LHCN-M2 (cell line): ENCODE results near the gene GALNT1. TPM values are rescaled to one million over a fixed set of nuclear protein-coding genes. Genes with fewer than 3 reads are reported as not detected.
"Not testable (repeated sequence)": the region's sequence is repeated elsewhere in the genome, so short reads cannot be mapped to it uniquely, and the experiment has no call there.

Source experiments
- DNase-seq: peaks from one replicate; pipeline ENCODE4 v3.0.0-alpha.2; 2012; ENCODE audit warnings: low read depth
- polyA plus RNA-seq: library from polyadenylated mRNA; unstranded; fragments of >200 nt; gene quantifications from one replicate; pipeline ENCODE4 v1.2.1, GENCODE V29; 2012; ENCODE audit warnings: missing spikeins
- total RNA-seq: library from RNA; depleted of rRNA; stranded (reverse); fragments of >200 nt; gene quantifications from 2 replicates; pipeline ENCODE4 v1.2.3, GENCODE V29; 2014; rRNA removed

Gene GALNT1
- 94.0 and 94.3 TPM in 2 replicates for total RNA-seq
- 51.1 TPM for polyA plus RNA-seq

GRCh38 chr18:35581546-35581897 is at the start of gene GALNT1:
Gene GALNT1 (plus strand): TSS chr18:35581740. CDS start chr18:35654663, 72,923 bp downstream.
- DNase-seq: no peak

- no peak for DNase-seq
Measured at GRCh38 chr18:35533916-35534405, 47.6 kb upstream of the GALNT1 start.

DNA sequence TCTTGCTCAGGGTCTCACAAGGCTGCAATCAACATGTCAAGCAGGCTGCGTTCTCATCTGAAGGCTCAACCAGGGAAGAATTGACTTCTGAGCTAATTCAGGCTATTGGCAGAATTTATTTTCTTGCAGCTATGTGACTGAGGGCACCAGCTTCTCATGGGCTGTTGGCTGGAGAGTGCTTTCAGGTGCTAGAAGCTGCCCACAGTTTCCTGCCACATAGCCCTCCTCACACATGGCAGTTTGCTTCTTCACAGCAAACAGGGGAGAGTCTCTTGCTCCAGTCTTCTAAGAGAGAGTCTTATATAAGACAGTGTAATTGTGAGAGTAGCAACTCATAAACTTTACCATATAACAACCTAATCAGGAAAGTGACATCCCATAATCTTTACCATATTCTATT is 46.2 kb upstream of the GALNT1 start:
- DNase-seq: no peak

- no peak for DNase-seq
Measured at GRCh38 chr18:35542356-35542755, 39.2 kb upstream of the GALNT1 start.

GRCh38 chr18:35547008-35547605 is 34.4 kb upstream of the GALNT1 start:
- DNase-seq: no peak

GRCh38 chr18:35549564-35549963 is 32.0 kb upstream of the GALNT1 start:
- DNase-seq: no peak

GRCh38 chr18:35553300-35553699 is 28.2 kb upstream of the GALNT1 start:
- DNase-seq: no peak

- DNase-seq: not testable (repeated sequence)
Measured at GRCh38 chr18:35555538-35555937, 26.0 kb upstream of the GALNT1 start.

DNA sequence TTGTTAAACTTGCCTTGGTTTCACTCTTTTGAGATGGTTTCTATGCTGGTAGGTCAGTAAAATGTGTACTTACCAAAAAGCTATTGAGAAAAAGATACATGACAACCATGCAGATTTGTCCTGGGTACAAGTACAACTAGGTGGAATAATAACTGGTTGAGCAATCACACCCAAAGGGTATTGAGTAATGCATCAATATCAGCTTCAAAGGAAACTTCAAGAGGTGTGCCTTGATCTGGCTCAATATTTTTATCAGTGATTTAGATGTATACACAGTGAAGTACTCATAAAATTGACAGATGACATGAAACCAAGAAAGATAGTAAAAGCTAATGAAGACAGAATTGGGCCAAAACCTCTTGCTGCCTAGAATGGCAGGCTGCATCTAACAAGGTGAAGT is 21.7 kb upstream of the GALNT1 start:
- DNase-seq: no peak

DNA sequence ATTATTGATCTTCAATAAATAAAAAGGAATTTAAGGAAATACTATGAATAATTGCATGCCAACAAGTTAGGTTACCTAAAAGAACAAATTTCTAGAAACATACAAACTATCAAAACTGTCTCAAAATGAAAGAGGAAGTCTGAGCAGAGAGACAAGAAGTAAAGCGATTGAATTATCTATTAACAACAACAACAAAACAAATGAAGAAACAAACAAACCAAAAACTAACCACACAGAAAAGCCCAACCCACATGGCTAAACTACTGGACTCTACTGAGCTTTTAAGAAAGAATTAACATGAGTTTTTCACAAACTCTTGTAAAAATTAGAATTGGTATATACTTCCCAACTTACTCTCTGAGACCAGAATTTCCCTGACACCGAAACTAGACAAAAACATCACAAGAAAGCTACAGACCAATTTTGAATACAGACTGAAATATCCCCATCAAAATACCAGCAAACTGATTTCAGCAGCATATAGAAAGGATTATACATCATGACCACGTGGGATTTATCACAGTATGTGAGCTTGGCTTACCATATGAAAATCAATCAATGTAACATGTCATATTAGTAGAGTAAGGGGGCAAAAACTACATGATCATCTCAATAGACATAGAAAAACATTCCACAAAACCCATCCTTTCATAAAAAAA is 16.6 kb upstream of the GALNT1 start:
- no peak for DNase-seq

DNA sequence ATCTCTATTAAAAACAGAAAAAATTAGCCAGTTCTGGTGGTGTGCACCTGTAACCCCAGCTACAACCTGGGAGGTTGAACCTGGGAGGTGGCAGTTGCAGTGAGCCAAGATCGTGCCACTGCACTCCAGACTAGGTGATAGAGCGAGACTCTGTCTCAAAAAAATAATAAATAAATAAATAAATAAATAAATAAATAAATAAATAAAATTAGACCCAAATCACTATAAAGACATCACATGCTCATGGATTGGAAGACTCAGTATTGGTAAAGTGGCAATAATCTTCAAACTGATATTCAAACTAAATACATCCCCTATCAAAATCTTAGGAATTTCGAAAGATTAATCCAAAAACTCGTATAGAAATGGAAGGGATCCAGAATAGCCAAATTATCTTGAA is 15.5 kb upstream of the GALNT1 start:
- DNase-seq: no peak

GRCh38 chr18:35570182-35570581 is 11.4 kb upstream of the GALNT1 start:
- DNase-seq: no peak

GRCh38 chr18:35571138-35571537 is 10.4 kb upstream of the GALNT1 start:
- DNase-seq: no peak

DNA sequence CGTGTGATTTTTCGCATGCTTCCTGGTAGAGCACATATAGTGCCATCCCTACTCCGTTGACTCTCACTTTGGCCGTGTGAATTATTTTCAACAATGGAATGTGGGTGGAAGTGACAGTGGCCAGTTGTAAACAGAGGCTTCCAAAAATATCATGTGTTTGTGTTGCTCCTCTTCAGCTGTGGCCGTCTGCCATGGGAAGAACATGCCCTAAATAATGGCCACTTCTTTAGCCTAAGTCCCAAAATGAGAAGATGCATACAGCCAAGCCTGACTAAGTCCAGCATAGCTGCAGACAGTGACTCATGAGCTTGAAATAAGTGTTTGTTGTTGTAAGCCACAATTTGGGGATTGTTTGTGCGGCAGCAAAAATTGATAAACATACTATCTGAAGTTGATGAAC is 8.9 kb upstream of the GALNT1 start:
- DNase-seq: peak; percentile 39

DNA sequence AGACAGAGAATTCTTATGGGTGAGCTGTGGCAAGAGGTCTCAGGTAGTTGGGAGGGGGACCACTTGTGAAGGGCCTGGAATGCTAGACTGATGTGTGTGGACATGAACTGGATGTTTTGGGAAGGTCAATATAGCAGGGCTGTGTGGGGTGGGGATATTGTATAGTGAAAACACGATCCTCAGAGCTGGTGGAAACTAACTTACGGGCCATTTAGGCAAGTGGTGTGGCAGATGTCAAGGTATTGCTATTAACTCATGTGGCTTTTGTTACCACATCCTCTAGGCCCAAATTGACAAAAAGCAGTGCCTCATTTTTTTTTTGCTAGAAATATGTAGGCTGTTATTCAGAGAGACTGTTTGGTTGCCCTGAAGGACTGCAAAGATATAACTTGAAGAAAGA is 8.0 kb upstream of the GALNT1 start:
- DNase-seq: no peak

DNA sequence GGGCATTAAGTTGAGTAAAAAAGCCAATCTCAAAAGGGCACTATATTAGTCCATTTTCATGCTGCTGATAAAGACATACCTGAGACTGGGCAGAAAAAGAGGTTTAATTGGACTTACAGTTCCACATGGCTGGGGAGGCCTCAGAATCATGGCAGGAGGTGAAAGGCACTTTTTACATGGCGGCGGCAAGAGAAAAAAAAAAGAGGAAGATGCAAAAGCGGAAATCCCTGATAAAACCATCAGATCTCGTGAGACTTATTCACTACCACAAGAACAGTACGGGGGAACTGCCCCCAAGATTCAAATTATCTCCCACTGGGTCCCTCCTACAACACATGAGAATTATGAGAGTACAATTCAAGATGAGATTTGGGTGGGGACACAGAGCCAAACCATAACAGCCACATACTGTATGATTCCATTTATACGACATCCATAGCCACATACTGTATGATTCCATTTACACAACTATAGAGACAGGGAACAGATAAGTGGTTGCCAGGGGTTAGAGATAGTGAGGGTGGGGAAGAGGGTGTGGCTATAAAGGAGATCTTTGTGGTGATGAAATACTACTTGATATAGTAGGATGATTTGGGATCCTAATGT is 5.2 kb upstream of the GALNT1 start:
- not testable (repeated sequence) for DNase-seq

DNA sequence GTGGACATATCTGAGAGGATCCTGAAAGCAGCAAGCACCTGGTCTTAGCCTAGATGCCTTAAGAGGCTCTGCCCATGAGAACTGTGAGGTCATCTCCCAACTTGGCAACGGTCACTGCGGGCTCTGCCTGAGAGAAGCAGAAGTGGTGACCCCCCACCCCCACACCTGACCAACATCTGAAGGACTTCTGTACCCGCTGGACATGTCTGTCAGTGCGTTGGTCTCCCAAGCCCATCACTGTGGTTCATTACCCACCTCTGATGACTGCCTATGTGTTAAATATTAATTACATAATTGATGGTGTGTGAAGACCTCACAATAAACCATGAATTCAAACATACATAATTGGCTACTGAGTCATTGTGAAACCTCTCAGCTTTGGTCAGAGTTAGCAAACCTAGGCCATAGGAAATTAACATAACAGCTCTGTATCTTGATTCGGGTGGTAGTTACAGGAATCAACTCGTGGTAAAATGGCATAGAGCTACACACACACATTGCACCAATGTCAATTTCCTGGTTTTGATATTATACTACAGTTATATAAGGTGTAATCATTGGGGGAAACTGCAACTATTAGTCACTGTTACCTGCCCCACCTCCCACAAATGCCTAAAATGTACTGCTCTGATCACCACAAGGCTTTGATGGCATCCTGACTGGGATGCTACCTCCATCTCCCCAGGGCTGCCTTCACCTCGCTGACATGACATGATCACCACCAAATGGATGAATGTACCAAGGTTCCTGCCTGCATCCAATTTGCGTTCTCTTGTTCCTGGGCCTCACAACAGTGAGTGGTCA is 4.3 kb upstream of the GALNT1 start:
- DNase-seq: no peak

DNA sequence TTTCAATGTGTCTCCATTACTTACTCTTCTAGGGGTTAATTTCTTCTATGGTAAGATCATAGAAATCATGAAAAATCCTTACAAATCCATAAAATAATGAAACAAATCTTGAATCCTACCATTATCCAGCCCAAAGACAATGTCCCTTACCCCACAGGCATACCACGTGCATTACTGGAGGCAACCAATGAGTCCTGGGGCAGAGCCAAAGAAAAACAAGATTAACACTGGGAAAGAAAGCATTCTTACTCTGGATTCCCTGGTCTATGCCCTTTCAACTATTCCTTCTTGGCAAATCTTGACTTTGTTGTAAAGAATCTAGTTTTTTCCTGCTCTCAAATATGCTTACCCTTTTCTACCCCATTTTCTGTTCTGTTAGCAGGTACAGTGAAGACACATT is 3.1 kb upstream of the GALNT1 start:
- DNase-seq: no peak

DNA sequence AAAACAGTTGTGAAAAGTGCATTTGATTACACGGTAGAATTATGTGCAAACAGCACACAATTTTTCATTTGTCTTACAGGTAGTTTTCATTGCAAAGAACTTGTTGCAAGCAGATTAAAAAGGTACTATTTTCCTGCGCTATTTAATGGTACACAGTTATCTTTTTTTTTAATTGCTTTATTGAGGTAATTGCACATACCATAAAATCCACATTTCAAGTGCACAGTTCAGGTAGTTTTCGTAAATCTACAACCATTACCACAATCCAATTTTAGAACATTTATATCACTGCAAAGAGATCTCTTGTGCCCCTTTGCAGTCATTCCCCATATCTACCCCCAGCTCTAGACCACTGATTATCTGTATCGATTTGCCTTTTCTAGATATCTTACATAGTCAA is 2.6 kb upstream of the GALNT1 start:
- no peak for DNase-seq

GRCh38 chr18:35580701-35581539 is 620 bp upstream of the GALNT1 start:
- peak; percentile 61 for DNase-seq
